ENCODE results near the gene URM1.

The URM1 gene

DNA sequence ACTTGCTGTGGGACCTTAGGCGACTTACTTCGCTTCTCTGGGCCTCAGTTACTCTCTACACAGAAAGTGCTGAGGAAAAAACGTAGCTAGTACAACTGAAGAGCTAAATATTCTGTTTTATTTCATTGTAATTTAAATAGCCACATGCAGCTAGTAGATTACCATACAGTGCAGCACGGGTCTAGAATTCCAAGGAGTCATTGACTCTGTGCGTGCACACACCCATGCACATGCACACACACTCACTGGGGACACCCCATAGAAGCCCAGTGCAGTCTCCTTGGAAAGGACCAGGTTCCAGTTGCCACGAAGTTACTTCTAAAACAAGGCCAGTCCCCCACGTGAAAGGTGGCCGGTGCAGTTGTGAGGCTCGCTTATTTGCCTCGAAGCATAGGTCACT, 17.0 kb downstream of the URM1 start:
- DNase-seq: no peak

- no peak for DNase-seq
Observed at GRCh38 chr9:128389395-128390149, 18.4 kb downstream of the URM1 start.

GRCh38 chr9:128390150-128390812, 19.1 kb downstream of the URM1 start:
- DNase-seq: no peak

- no peak for DNase-seq
Observed at GRCh38 chr9:128390813-128391711, 19.9 kb downstream of the URM1 start.

DNA sequence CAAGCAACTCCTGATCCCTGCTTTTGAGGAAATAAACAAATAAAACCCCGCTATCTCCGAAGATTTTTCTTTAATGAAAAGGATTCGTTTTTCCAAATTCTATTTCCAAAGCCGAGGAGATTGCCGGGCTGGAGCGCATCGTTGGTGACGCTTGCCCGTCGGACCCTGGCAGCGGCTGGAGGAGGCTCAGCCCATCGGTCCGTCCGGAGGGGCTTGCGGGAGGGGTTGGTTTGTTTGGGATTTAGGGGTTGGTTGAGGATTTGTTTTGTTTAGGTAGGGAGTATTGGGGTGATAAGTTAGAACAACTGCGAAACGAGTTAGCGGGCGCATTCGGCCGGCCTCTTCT, 20.8 kb downstream of the URM1 start:
- no peak for DNase-seq

DNA sequence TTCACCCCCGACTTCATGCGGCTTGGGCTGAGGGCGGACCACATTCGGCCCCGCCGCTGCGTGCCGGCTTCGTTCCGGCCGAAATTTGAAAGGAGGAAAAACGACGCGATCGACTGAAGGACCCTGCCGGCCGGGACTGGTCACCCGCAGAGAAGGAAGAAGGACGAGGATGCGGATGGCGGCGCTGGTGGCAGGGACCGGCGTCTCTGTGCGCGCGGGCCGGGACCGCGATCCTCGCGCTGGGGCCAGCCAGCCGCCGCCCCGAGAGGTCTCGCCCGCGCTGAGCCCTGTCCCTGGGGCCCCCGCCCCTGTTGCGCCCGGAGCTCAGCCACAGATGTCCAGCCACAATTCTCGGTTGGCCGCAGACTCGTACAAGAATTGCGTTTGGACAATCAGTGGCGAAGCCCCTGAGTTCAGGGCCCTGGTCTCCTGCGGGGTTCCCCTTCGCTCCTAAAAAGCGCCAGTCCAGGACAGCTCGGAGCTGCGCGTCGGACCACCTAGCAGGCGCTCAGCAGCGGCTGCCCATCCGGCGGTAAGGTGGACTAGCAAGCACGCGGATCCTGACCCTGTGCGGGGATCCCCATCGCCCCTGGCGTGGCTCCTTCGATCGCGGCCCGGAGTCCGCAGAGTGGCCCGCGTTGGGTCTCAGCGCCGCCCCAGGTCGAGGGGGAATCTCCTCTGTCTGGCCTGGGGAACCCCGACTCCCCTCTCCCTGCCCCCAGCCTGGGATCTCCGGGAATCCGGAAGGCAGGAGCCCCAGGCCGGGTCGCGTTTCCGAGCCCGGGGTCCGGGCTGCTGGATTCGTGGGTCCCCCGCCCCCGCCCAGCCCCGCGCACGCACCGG, 21.3 kb downstream of the URM1 start:
- no peak for DNase-seq

- no peak for DNase-seq
Observed at GRCh38 chr9:128393145-128393775, 22.1 kb downstream of the URM1 start.

GRCh38 chr9:128393970-128394369, 22.8 kb downstream of the URM1 start:
- DNase-seq: no peak

DNA sequence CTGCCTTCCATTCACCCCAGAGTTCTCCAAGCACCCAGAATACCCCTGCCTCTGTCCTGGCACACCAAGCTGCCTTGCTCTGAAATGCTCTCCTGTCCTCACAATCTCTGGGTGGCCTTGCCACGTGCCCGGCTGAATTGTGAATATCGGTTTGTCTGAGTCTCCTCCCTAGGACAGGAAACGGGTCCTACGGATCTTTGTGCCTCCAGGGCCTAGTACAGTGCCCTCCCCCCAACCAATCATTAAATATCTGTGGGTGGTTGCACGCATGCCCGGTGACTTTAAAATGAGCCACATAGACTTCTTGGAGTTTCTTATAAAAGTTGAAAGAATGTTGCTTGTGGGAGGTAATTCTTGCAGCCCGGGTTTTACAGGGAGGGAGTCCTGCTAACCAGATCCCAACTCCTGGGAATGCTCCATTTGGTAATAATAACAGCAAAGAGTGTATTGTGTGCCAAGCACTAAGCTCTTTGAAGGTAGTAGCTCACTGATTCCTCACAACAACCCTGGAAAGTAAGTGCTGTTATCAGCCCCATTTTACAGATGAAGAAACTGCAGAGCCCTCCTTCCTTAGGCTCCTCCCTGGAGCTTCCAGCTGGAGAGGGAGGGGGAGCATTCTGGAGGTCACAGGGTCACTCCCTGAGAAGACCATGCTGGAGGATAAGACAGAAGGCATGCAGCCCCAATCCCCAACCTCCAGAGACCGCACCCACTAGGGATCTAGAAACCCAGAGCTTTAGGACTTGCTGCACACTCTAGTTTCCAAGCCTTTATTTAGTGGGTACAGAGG, 23.4 kb downstream of the URM1 start:
- DNase-seq: no peak

DNA sequence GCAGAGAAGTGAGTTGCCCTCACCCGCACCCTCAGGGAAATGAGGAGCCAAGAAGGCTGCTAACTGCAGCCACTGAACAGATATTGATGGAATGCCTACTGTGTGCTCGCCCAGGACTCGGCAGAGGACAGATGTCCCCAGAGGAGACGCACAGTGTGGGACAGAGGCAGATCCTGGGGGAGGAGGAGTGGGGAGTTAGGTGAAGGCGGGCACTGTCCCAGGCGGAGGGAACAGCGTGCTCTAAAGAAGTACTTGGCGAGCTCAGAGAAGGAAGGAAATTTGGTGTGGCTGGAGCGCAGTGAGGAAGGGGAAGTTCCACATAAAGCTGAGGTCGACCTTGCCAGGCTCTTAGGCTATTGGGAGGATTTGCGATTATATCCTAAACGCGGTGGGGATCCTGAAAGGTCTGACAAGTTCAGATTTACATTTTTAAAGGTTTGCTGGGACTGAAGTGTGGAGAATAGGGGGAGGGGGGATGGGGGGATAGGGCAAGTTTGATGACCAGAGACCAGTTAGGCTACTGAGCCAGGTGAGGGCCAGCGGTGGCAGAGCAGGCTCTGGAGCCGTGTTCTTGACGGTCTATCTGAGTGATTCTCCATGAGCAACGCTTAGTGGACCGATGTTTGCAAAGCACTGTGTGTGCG, 25.9 kb downstream of the URM1 start:
- DNase-seq: no peak

- DNase-seq: no peak
Observed at GRCh38 chr9:128397831-128398230, 26.7 kb downstream of the URM1 start.

GRCh38 chr9:128399861-128400260, 28.7 kb downstream of the URM1 start:
- DNase-seq: no peak

DNA sequence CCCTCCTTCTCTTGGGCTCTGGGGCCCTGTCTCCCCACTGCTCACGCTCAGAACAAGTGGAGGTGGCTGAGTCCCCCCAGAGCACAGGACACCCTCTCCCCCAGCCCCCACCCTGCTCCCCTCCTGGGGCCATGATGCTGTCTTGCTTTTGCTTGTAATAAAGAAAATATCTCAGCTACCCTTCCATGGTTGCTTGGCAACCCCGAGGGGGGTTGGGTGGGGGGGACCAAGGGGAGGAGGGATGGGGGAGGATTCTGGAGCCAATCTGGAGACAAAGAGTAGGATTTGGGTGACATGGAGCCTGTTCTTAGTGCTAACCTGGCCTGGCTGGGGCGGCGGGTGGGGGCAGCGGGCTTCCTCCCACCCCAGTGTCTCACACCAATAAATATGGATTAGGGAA, 33.4 kb downstream of the URM1 start:
- no peak for DNase-seq

DNA sequence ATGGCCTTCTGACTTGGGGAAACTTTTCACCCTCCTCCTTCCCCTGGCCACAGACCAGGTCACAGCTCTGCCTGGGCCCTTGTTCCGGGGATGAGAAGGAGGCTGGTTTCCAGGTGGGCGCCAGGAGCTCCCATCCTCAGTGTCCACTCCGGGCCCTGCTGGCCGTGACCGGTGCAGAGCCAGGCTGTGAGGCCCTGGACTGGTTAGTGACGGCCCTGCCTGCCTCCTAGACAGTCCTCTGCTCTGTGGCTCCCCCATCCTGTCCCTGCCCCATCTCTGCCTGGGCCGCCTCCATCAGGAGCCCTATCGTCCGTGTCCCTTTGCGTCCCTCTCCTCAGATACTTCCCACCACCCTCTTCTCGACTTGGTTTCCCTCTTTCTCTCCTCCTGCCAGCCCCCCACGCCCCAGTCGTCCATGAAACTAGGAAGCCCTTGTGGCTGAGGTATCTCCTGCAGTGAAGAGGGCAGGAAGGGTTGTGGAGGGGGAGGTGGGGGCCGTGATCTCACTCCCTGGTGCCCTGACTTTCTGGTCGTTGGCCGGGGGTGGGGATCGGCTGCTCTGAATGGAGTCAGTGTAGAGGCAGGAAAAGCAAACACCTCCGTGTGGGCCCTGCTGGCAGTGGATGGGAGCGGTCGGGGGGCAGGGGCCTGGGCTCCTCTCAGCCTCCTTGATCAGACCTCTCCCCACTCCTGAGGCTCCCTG, 34.1 kb downstream of the URM1 start:
- no peak for DNase-seq

GRCh38 chr9:128405780-128406171, 34.6 kb downstream of the URM1 start:
- DNase-seq: no peak

GRCh38 chr9:128406848-128407391, 35.7 kb downstream of the URM1 start:
- DNase-seq: no peak

DNA sequence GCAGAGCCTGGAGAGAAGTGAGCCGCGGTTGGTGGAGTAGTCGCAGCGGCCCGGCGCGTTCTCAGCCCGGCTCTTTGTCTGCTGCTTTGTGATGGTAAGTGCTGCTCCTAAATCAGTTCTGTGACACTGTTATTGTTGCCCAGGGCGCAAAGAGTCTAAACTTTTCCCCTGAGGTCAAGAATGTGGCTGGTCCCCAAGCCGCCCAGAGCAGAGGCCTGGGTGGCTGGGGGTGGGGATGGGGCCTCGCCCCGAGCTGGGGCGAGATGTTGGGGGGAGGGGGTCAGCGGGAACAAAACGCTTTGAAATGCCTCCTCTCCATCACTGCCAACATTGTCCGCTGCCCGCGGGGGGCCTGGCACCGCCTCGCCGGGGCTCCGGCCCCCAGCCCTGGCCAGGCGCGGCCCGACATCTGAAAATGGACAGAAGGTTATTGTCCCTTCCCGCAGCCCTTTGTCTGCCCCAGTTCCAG, 37.8 kb downstream of the URM1 start:
- DNase-seq: no peak

- DNase-seq: no peak
Observed at GRCh38 chr9:128409450-128409849, 38.3 kb downstream of the URM1 start.

- no peak for DNase-seq
Observed at GRCh38 chr9:128409978-128410377, 38.8 kb downstream of the URM1 start.

Data from stimulated activated CD8-positive, alpha-beta memory T cell treated with anti-CD3 and anti-CD28 coated beads, Interleukin-4, amount 100 ng/mL, for 48 hours (primary cell).